K562 (cell line): ENCODE measurements around the gene PIH1D1. TPM values are rescaled to one million over a fixed set of nuclear protein-coding genes. Genes with fewer than 3 reads are reported as not detected.

ENCODE experiments used
- CREBBP ChIP-seq: IDR thresholded peaks from one replicate; pipeline ENCODE4 v1.6.1; 2012; ENCODE audit warnings: low read depth, mild to moderate bottlenecking, control low read depth, inconsistent platforms, low read length
- MNT ChIP-seq, 2 experiments: fragments of 450-650 bp; conservative IDR thresholded peaks; 2 replicates each; pipeline ENCODE4 v1.6.1; 2017; ENCODE audit warnings: mild to moderate bottlenecking in 2 of 2, moderate library complexity in 2 of 2
- PTBP1 ChIP-seq: fragments of 200-400 bp; formaldehyde crosslinking; IDR thresholded peaks from 2 replicates; pipeline ENCODE4 v1.6.1; 2017; ENCODE audit warnings: low read depth, low read length
- SRF ChIP-seq, 2 experiments: fragments of 250-450, 450-650 bp in 1 of 2; sonication (Bioruptor Pico) in 1 of 2; sonication (generic) in 1 of 2; formaldehyde crosslinking; IDR thresholded peaks; 2 replicates each; pipeline versions ENCODE4 v1.5.0 to v1.5.1; 2020 to 2022; ENCODE audit warnings: mild to moderate bottlenecking in 1 of 2, missing genetic modification reagents in 1 of 2
- STAT5B ChIP-seq: fragments of 250-450 bp; sonication (Bioruptor Pico); IDR thresholded peaks from 2 replicates; pipeline ENCODE4 v1.8.0; 2021; ENCODE audit warnings: mild to moderate bottlenecking, inconsistent platforms
- TEAD4 ChIP-seq, 2 experiments: sonication (generic) in 1 of 2; formaldehyde crosslinking in 1 of 2; IDR thresholded peaks; 2 replicates each; pipeline versions ENCODE4 v1.6.1 to v1.8.0; 2012 to 2022; ENCODE audit warnings: borderline replicate concordance in 1 of 2, inconsistent platforms in 1 of 2, low read length in 1 of 2, mild to moderate bottlenecking in 1 of 2, missing genetic modification reagents in 1 of 2
- TSC22D4 ChIP-seq: fragments of 450-650 bp; IDR thresholded peaks from 2 replicates; pipeline ENCODE4 v1.6.1; 2016; ENCODE audit warnings: missing genetic modification characterization, missing biosample characterization, control low read depth
- ZNF79 ChIP-seq: fragments of 250-450 bp; sonication (Bioruptor Pico); IDR thresholded peaks from 2 replicates; pipeline ENCODE4 v1.4.0; 2020; ENCODE audit warnings: low read depth, mild to moderate bottlenecking, moderate library complexity
- polyA plus RNA-seq, 8 experiments: library from polyadenylated mRNA; depleted of rRNA in 4 of 8; stranded (reverse) in 5 of 8; unstranded in 3 of 8; fragments of >200 nt; fragmentation: Nextera tagmentation in 2 of 8; fragmentation: Illumina TruSeq in 1 of 8; extraction: Ambion mirVana in 2 of 8; extraction: Trizol in 1 of 8; gene quantifications; 2 replicates each; pipeline versions ENCODE4 v1.2.1 to v1.2.3, GENCODE V29; 2011 to 2014; ENCODE audit warnings: inconsistent platforms in 1 of 8, missing spikeins in 1 of 8
- total RNA-seq, 7 experiments: library from RNA; depleted of rRNA in 6 of 7; stranded (reverse); fragments of >200 nt in 6 of 7; fragmentation: Illumina TruSeq in 2 of 7; extraction: Trizol in 2 of 7; gene quantifications; 2 replicates each; pipeline versions ENCODE4 v1.2.1 to v1.2.3, GENCODE V29; 2011 to 2021; ENCODE audit warnings: low replicate concordance in 1 of 7
- TF ChIP-seq, protein P1 (sequence below): fragments of 450-650 bp; IDR thresholded peaks from 2 replicates; pipeline ENCODE4 v1.6.1; 2016; ENCODE audit warnings: mild to moderate bottlenecking, moderate library complexity
- TF ChIP-seq, protein P2 (sequence below): fragments of 250-450 bp; sonication (Bioruptor Pico); IDR thresholded peaks from 2 replicates; pipeline ENCODE4 v1.8.0; 2022; ENCODE audit warnings: moderate library complexity, mild to moderate bottlenecking, inconsistent platforms
- TF ChIP-seq, protein P3 (sequence below): fragments of 450-650 bp; formaldehyde crosslinking; conservative IDR thresholded peaks from 2 replicates; pipeline ENCODE4 v1.4.0; 2022; ENCODE audit warnings: mild to moderate bottlenecking, missing genetic modification characterization

Gene PIH1D1
- total and polyA plus RNA-seq, 9 of the 15 experiments (the other 6 are each of a cell fraction or from before 2014, with no cell fraction given): 26.5 to 224 (median 137) TPM

DNA sequence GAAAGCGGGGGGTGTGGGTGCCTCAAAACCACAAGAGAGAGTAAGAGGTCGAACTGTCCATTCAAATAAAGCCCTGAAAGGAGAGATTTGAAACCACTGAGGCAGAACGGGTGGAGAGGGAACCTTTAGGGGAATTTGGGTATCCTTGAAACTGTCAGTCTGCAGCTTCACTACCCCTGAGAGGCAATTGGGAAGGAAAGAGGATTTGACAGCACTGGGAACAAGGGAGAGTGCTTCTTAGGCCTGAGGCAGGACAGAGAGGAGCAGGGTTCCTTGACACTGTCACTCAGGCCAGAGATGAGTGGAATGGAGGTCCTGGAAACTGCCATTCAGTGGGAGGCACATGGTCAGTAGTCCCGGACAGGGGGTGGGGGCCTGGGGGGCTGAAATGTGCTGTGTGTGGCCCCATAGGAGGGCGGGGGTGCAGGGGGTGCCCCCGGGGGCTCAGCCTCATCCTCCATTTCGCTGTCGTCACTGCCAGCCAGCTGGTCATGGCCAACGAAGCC lies 21.4 kb downstream of the PIH1D1 start (continued):
- TF ChIP-seq, protein P1, sequence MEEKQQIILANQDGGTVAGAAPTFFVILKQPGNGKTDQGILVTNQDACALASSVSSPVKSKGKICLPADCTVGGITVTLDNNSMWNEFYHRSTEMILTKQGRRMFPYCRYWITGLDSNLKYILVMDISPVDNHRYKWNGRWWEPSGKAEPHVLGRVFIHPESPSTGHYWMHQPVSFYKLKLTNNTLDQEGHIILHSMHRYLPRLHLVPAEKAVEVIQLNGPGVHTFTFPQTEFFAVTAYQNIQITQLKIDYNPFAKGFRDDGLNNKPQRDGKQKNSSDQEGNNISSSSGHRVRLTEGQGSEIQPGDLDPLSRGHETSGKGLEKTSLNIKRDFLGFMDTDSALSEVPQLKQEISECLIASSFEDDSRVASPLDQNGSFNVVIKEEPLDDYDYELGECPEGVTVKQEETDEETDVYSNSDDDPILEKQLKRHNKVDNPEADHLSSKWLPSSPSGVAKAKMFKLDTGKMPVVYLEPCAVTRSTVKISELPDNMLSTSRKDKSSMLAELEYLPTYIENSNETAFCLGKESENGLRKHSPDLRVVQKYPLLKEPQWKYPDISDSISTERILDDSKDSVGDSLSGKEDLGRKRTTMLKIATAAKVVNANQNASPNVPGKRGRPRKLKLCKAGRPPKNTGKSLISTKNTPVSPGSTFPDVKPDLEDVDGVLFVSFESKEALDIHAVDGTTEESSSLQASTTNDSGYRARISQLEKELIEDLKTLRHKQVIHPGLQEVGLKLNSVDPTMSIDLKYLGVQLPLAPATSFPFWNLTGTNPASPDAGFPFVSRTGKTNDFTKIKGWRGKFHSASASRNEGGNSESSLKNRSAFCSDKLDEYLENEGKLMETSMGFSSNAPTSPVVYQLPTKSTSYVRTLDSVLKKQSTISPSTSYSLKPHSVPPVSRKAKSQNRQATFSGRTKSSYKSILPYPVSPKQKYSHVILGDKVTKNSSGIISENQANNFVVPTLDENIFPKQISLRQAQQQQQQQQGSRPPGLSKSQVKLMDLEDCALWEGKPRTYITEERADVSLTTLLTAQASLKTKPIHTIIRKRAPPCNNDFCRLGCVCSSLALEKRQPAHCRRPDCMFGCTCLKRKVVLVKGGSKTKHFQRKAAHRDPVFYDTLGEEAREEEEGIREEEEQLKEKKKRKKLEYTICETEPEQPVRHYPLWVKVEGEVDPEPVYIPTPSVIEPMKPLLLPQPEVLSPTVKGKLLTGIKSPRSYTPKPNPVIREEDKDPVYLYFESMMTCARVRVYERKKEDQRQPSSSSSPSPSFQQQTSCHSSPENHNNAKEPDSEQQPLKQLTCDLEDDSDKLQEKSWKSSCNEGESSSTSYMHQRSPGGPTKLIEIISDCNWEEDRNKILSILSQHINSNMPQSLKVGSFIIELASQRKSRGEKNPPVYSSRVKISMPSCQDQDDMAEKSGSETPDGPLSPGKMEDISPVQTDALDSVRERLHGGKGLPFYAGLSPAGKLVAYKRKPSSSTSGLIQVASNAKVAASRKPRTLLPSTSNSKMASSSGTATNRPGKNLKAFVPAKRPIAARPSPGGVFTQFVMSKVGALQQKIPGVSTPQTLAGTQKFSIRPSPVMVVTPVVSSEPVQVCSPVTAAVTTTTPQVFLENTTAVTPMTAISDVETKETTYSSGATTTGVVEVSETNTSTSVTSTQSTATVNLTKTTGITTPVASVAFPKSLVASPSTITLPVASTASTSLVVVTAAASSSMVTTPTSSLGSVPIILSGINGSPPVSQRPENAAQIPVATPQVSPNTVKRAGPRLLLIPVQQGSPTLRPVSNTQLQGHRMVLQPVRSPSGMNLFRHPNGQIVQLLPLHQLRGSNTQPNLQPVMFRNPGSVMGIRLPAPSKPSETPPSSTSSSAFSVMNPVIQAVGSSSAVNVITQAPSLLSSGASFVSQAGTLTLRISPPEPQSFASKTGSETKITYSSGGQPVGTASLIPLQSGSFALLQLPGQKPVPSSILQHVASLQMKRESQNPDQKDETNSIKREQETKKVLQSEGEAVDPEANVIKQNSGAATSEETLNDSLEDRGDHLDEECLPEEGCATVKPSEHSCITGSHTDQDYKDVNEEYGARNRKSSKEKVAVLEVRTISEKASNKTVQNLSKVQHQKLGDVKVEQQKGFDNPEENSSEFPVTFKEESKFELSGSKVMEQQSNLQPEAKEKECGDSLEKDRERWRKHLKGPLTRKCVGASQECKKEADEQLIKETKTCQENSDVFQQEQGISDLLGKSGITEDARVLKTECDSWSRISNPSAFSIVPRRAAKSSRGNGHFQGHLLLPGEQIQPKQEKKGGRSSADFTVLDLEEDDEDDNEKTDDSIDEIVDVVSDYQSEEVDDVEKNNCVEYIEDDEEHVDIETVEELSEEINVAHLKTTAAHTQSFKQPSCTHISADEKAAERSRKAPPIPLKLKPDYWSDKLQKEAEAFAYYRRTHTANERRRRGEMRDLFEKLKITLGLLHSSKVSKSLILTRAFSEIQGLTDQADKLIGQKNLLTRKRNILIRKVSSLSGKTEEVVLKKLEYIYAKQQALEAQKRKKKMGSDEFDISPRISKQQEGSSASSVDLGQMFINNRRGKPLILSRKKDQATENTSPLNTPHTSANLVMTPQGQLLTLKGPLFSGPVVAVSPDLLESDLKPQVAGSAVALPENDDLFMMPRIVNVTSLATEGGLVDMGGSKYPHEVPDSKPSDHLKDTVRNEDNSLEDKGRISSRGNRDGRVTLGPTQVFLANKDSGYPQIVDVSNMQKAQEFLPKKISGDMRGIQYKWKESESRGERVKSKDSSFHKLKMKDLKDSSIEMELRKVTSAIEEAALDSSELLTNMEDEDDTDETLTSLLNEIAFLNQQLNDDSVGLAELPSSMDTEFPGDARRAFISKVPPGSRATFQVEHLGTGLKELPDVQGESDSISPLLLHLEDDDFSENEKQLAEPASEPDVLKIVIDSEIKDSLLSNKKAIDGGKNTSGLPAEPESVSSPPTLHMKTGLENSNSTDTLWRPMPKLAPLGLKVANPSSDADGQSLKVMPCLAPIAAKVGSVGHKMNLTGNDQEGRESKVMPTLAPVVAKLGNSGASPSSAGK: no peak
- TF ChIP-seq MNT (conservative IDR thresholded peaks at IDR 0.05) (0 out of 4 replicates have a peak, but pooled peaks of 1 of the 2 experiments have one; percentile 39), TSC22D4 (no peak), CREBBP (no peak), STAT5B (CRISPR knock-in tag) (no peak), PTBP1 (peak; percentile 100), ZNF79 (CRISPR knock-in tag) (no peak), SRF (CRISPR knock-in tag; IDR thresholded peaks at IDR 0.05) (no peak), TEAD4 (IDR thresholded peaks at IDR 0.05; ENCODE audit: low read length) (no peak), TEAD4 (CRISPR knock-in tag; IDR thresholded peaks at IDR 0.05; ENCODE audit: borderline replicate concordance) (no peak)
- TF ChIP-seq, protein P2, sequence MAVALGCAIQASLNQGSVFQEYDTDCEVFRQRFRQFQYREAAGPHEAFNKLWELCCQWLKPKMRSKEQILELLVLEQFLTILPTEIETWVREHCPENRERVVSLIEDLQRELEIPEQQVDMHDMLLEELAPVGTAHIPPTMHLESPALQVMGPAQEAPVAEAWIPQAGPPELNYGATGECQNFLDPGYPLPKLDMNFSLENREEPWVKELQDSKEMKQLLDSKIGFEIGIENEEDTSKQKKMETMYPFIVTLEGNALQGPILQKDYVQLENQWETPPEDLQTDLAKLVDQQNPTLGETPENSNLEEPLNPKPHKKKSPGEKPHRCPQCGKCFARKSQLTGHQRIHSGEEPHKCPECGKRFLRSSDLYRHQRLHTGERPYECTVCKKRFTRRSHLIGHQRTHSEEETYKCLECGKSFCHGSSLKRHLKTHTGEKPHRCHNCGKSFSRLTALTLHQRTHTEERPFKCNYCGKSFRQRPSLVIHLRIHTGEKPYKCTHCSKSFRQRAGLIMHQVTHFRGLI: no peak
- TF ChIP-seq, protein P3, sequence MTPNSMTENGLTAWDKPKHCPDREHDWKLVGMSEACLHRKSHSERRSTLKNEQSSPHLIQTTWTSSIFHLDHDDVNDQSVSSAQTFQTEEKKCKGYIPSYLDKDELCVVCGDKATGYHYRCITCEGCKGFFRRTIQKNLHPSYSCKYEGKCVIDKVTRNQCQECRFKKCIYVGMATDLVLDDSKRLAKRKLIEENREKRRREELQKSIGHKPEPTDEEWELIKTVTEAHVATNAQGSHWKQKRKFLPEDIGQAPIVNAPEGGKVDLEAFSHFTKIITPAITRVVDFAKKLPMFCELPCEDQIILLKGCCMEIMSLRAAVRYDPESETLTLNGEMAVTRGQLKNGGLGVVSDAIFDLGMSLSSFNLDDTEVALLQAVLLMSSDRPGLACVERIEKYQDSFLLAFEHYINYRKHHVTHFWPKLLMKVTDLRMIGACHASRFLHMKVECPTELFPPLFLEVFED (CRISPR knock-in tag): no peak
